GM12878 (cell line): ENCODE results near the gene HMGCS1. TPM values are rescaled to one million over a fixed set of nuclear protein-coding genes. Genes with fewer than 3 reads are reported as not detected.
A peak's percentile ranks its signal among the peaks of the same experiment; 100 is the strongest.

Experiments used
- ATAC-seq: fragments of 200-7000 bp; cut with Tn5 transposase; 3 replicates; pipeline ENCODE4 v1.9.1; 2020; ENCODE audit warnings: mild to moderate bottlenecking, moderate library complexity
- BruUV-seq: library from RNA; stranded (reverse); fragments of 400-500 nt; replicated peaks from 2 replicates; lab custom pipeline; 2021; lab: Mats Ljungman, UMichigan
- CTCF ChIA-PET: fragments of 300-600 bp; sonication (Branson Sonifier 250); formaldehyde crosslinking; extraction: SDS; loops from one replicate; lab custom pipeline; 2021; ENCODE audit warnings: inconsistent platforms; lab: Yijun Ruan, JAX
- POLR2A ChIA-PET: fragments of 350-600 bp; formaldehyde crosslinking; extraction: SDS; loops from one replicate; lab custom pipeline; 2021; ENCODE audit warnings: inconsistent platforms; lab: Charles Lee
- RAD21 ChIA-PET: fragments of 300-600 bp; sonication (Branson Sonifier 250); formaldehyde crosslinking; loops from one replicate; lab custom pipeline; 2023; ENCODE audit warnings: antibody characterized with exemption; ENCODE audit not compliant: unreplicated experiment; lab: Charles Lee
- SMC1A ChIA-PET: fragments of 300-600 bp; sonication (Branson Sonifier 250); formaldehyde crosslinking; loops from one replicate; lab custom pipeline; 2023; ENCODE audit not compliant: unreplicated experiment, uncharacterized antibody; lab: Charles Lee
- DNase-seq: peaks from one replicate; pipeline ENCODE4 v3.0.0-alpha.2; 2011; ENCODE audit warnings: low read depth, low spot score
- FAIRE-seq: peaks from 3 replicates; lab custom pipeline; 2011; peaks lifted over from hg19 to GRCh38; lab: Jason Lieb, UNC
- H2AFZ ChIP-seq: 2 replicates; pipeline ENCODE4 v1.6.0; 2011; ENCODE audit warnings: low read depth, low read length, control low read depth; ENCODE audit not compliant: control insufficient read depth
- H3K27ac ChIP-seq: 2 replicates; pipeline ENCODE4 v1.5.1; 2011; ENCODE audit warnings: control low read depth; ENCODE audit not compliant: control insufficient read depth, insufficient read depth
- H3K27me3 ChIP-seq, 2 experiments: replicated peaks in 1 of 2; 2 replicates each; pipeline versions ENCODE4 v1.6.0 to v1.6.1; 2011; ENCODE audit warnings: low read length in 1 of 2; ENCODE audit not compliant: control insufficient read depth in 2 of 2, insufficient read depth in 2 of 2
- H3K36me3 ChIP-seq, 2 experiments: 2 replicates each; pipeline ENCODE4 v1.5.1; 2011; ENCODE audit warnings: low read length in 1 of 2; ENCODE audit not compliant: control insufficient read depth in 2 of 2, insufficient read depth in 2 of 2
- H3K4me1 ChIP-seq: 2 replicates; pipeline ENCODE4 v1.6.1; 2011; ENCODE audit warnings: mild to moderate bottlenecking, low read length, moderate library complexity, mixed read lengths; ENCODE audit not compliant: control insufficient read depth, insufficient read depth
- H3K4me2 ChIP-seq: 2 replicates; pipeline ENCODE4 v1.6.0; 2011; ENCODE audit warnings: control low read depth; ENCODE audit not compliant: control insufficient read depth, insufficient read depth
- H3K4me3 ChIP-seq: fragments of 200-600 bp; sonication (generic); 2 replicates; pipeline ENCODE4 v1.5.1; 2016
- H3K79me2 ChIP-seq: 2 replicates; pipeline ENCODE4 v1.6.0; 2011; ENCODE audit warnings: low read length; ENCODE audit not compliant: control insufficient read depth, insufficient read depth
- H3K9ac ChIP-seq: 2 replicates; pipeline ENCODE4 v1.8.0; 2011; ENCODE audit warnings: low read length, control low read depth, mixed read lengths; ENCODE audit not compliant: control insufficient read depth, insufficient read depth
- H3K9me3 ChIP-seq: replicated peaks from 3 replicates; pipeline ENCODE4 v1.5.1; 2011; ENCODE audit warnings: mild to moderate bottlenecking, low read length; ENCODE audit not compliant: control insufficient read depth, insufficient read depth
- H4K20me1 ChIP-seq: 2 replicates; pipeline ENCODE4 v1.6.0; 2011; ENCODE audit not compliant: control insufficient read depth, insufficient read depth
- ASH2L ChIP-seq: fragments of 300-600, 200-600 bp; sonication (generic); IDR thresholded peaks from 2 replicates; pipeline ENCODE4 v1.6.1; 2017; ENCODE audit warnings: low read depth, mild to moderate bottlenecking, borderline replicate concordance
- E2F8 ChIP-seq: fragments of 450-650 bp; IDR thresholded peaks from 2 replicates; pipeline ENCODE4 v1.6.1; 2018; ENCODE audit warnings: mild to moderate bottlenecking, low read depth, moderate library complexity; ENCODE audit not compliant: partially characterized antibody
- EGR1 ChIP-seq, 2 experiments: IDR thresholded peaks; 1 replicate in 1 of 2; 2 replicates in 1 of 2; pipeline ENCODE4 v1.6.1; 2011 to 2012; ENCODE audit warnings: low read depth in 2 of 2, low read length in 2 of 2, borderline replicate concordance in 1 of 2, mild to moderate bottlenecking in 1 of 2, moderate library complexity in 1 of 2
- ELK1 ChIP-seq: IDR thresholded peaks from 2 replicates; pipeline ENCODE4 v1.6.1; 2012; ENCODE audit warnings: low read depth, low read length, improper control_type of control experiment
- HDGF ChIP-seq: fragments of 450-650 bp; IDR thresholded peaks from 2 replicates; pipeline ENCODE4 v1.6.1; 2016; ENCODE audit warnings: antibody characterized with exemption
- NR2C1 ChIP-seq: fragments of 450-650 bp; IDR thresholded peaks from 2 replicates; pipeline ENCODE4 v1.6.1; 2017; ENCODE audit warnings: antibody characterized with exemption, mild to moderate bottlenecking, moderate library complexity
- RAD51 ChIP-seq: fragments of 450-650 bp; IDR thresholded peaks from 2 replicates; pipeline ENCODE4 v1.6.1; 2016; ENCODE audit warnings: moderate library complexity, mild to moderate bottlenecking, inconsistent platforms
- RUNX3 ChIP-seq: IDR thresholded peaks from 2 replicates; pipeline ENCODE4 v1.6.1; 2012; ENCODE audit warnings: low read length, inconsistent platforms
- SMAD1 ChIP-seq: fragments of 450-650 bp; IDR thresholded peaks from 2 replicates; pipeline ENCODE4 v1.6.1; 2018; ENCODE audit warnings: mild to moderate bottlenecking, low read depth; ENCODE audit not compliant: partially characterized antibody
- SP1 ChIP-seq: IDR thresholded peaks from one replicate; pipeline ENCODE4 v1.6.1; 2011; ENCODE audit warnings: low read depth, low read length
- SPI1 ChIP-seq: IDR thresholded peaks from 2 replicates; pipeline ENCODE4 v1.6.1; 2011; ENCODE audit warnings: low read depth, mild to moderate bottlenecking, low read length, moderate library complexity, borderline replicate concordance; ENCODE audit not compliant: insufficient read depth
- ZBED1 ChIP-seq: IDR thresholded peaks from 2 replicates; pipeline ENCODE4 v1.6.1; 2016; ENCODE audit warnings: borderline replicate concordance
- WGBS: methylation state at CpG from one replicate; pipeline ENCODE4 v1.1.6; 2016; ENCODE audit warnings: low lambda C conversion rate; ENCODE audit not compliant: insufficient replicate concordance, insufficient coverage; ENCODE audit errors: missing lambda C conversion rate; 5-methylcytosine and 5-hydroxymethylcytosine counted together
- in situ Hi-C: fragments of 300-500 bp; cut with MboI; formaldehyde crosslinking; loops from 9 replicates; pipeline ENCODE4 v1.14.3; 2018; ENCODE audit warnings: mixed read lengths
- intact Hi-C: fragments of 100-400 bp; cut with micrococcal nuclease; formaldehyde crosslinking; loops from one replicate; pipeline ENCODE4 v1.14.2; 2022; ENCODE audit not compliant: unreplicated experiment
- polyA plus RNA-seq, 11 experiments: library from polyadenylated mRNA; depleted of rRNA in 4 of 11; unstranded in 6 of 11; stranded (reverse) in 5 of 11; fragments of >200 nt; fragmentation: Nextera tagmentation in 4 of 11; fragmentation: Illumina TruSeq in 1 of 11; extraction: Ambion mirVana in 4 of 11; extraction: Trizol in 1 of 11; gene quantifications; 1 replicate in 1 of 11; 2 replicates in 10 of 11; pipeline versions ENCODE4 v1.2.1 to v1.2.3, GENCODE V29; 2011 to 2016; ENCODE audit warnings: inconsistent platforms in 2 of 11, missing spikeins in 2 of 11, low read depth in 1 of 11
- total RNA-seq, 4 experiments: library from RNA; depleted of rRNA in 3 of 4; stranded (reverse); fragments of >200 nt in 3 of 4; fragmentation: Illumina TruSeq in 1 of 4; extraction: Trizol in 1 of 4; gene quantifications; 2 replicates each; pipeline versions ENCODE4 v1.2.1 to v1.2.3, GENCODE V29; 2013 to 2021
- TF ChIP-seq, protein P1 (sequence below): IDR thresholded peaks from 2 replicates; pipeline ENCODE4 v1.6.1; 2011; ENCODE audit warnings: borderline replicate concordance, low read depth, mild to moderate bottlenecking, moderate library complexity, mixed read lengths, low read length; ENCODE audit not compliant: insufficient read depth; ENCODE audit errors: extremely low read length
- TF ChIP-seq, protein P2 (sequence below): IDR thresholded peaks from 2 replicates; pipeline ENCODE4 v1.6.1; 2012; ENCODE audit warnings: low read depth, low read length, improper control_type of control experiment
- TF ChIP-seq, protein P3 (sequence below): IDR thresholded peaks from 2 replicates; pipeline ENCODE4 v1.6.1; 2012; ENCODE audit warnings: low read depth, low read length, improper control_type of control experiment

HMGCS1 gene
- total and polyA plus RNA-seq, 10 of the 15 experiments (the other 5 are each of a cell fraction or from before 2014, with no cell fraction given) = 24.0 to 193 (median 108) TPM

GRCh38 chr5:43313854-43314457 lies 744 bp upstream of the HMGCS1 start (continued):
- TF ChIP-seq E2F8 (peak; percentile 11), HDGF (0 out of 2 replicates have a peak, but pooled peaks have one; percentile 8), EGR1 (IDR thresholded peaks at IDR 0.05; ENCODE audit: borderline replicate concordance in 1 of 2, low read depth in 2 of 2, low read length in 2 of 2) (no peak)
- TF ChIP-seq, protein P1, sequence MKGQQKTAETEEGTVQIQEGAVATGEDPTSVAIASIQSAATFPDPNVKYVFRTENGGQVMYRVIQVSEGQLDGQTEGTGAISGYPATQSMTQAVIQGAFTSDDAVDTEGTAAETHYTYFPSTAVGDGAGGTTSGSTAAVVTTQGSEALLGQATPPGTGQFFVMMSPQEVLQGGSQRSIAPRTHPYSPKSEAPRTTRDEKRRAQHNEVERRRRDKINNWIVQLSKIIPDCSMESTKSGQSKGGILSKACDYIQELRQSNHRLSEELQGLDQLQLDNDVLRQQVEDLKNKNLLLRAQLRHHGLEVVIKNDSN = no peak

DNA sequence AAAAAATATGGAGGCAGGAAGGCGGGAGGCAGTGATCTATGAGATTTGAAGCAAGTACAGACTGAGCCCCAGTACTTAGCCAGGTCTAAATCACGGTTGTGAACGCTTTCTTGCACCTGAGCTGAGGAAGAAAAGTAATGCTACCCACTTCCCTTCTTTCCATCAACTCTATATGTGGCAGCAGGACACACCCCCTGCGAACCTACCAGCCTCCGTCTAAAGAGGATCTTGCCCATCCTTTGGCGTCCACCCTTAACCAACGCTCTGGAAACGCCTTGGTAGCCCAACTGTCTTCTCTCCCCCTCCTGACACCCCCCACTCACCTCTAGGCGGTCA lies 545 bp downstream of the HMGCS1 start:
- POLR2A ChIA-PET = interaction anchor here (0.8 to 4.1 kb wide), 13 partner anchors 9 to 320 kb away, joined by 3 to 46 read pairs (median 5); partner anchors contain the start of genes TMEM267 and ZNF131
- H3K27ac ChIP-seq = peak overlapping the region; percentile 84
- peaks cover 6% of the 10 kb centered on the region for H3K4me1 ChIP-seq
- 1% methylated on average over 9 of the region's 9 CpGs for WGBS
- FAIRE-seq (no peak), DNase-seq (no peak), ATAC-seq (peak; percentile 33)
- CTCF ChIA-PET = interaction anchor here (0.9 to 4.4 kb wide), 11 partner anchors 9 to 206 kb away, joined by 3 to 34 read pairs (median 8); partner anchors contain the start of genes TMEM267 and ZNF131
- H3K9me3 ChIP-seq = no peaks in the 10 kb centered on the region; the same call in 1 of the 3 replicates
- in situ Hi-C loops (no loop called here), intact Hi-C loops (loop anchor here (2.0 to 5.0 kb wide), 6 partner anchors 170 to 320 kb away; partner anchors contain the start of genes NNT, TMEM267 and ZNF131)
- H3K9ac ChIP-seq = peak overlapping the region; percentile 72
- no peaks in the 10 kb centered on the region for H3K27me3 ChIP-seq
- RAD21 ChIA-PET = interaction anchor here (0.5 to 3.8 kb wide), 9 partner anchors 9 to 272 kb away, joined by 3 to 38 read pairs (median 8); partner anchors contain the start of genes TMEM267 and ZNF131
- SMC1A ChIA-PET = interaction anchor here (0.6 to 3.9 kb wide), 14 partner anchors 9 to 271 kb away, joined by 3 to 20 read pairs (median 5); partner anchors contain the start of genes TMEM267 and ZNF131
- peaks cover 0 to 7% of the 10 kb centered on the region in 2 experiments; a peak in 1 of 4 replicates for H3K36me3 ChIP-seq
- peak overlapping the region; percentile 79 for H3K4me3 ChIP-seq
- peak overlapping the region; percentile 81 for H3K4me2 ChIP-seq
- peak overlapping the region; percentile 40 for H2AFZ ChIP-seq
- H3K79me2 ChIP-seq = peaks cover 56% of the 10 kb centered on the region
- no peaks in the 10 kb centered on the region for H4K20me1 ChIP-seq
- BruUV-seq = no TSS peak
- TF ChIP-seq ASH2L = no peak
- TF ChIP-seq EGR1 (IDR thresholded peaks at IDR 0.05; ENCODE audit: borderline replicate concordance in 1 of 2, low read depth in 2 of 2, low read length in 2 of 2) = no peak
- TF ChIP-seq, protein P2, sequence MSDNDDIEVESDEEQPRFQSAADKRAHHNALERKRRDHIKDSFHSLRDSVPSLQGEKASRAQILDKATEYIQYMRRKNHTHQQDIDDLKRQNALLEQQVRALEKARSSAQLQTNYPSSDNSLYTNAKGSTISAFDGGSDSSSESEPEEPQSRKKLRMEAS = no peak
- no peak for TF ChIP-seq RAD51
- no peak for TF ChIP-seq SP1
- peak; percentile 71; the same call in 1 of the 2 replicates for TF ChIP-seq SPI1
- no peak for TF ChIP-seq ELK1
- TF ChIP-seq, protein P3, sequence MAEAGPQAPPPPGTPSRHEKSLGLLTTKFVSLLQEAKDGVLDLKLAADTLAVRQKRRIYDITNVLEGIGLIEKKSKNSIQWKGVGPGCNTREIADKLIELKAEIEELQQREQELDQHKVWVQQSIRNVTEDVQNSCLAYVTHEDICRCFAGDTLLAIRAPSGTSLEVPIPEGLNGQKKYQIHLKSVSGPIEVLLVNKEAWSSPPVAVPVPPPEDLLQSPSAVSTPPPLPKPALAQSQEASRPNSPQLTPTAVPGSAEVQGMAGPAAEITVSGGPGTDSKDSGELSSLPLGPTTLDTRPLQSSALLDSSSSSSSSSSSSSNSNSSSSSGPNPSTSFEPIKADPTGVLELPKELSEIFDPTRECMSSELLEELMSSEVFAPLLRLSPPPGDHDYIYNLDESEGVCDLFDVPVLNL = no peak
- TF ChIP-seq RUNX3 = no peak
- no peak for TF ChIP-seq SMAD1
- TF ChIP-seq ZBED1 = no peak
- TF ChIP-seq NR2C1 = no peak
